Measurements from ENCODE around the gene CRYBG1.

GRCh38 chr6:106456756-106457155 is 96.2 kb downstream of the CRYBG1 start:
- TF ChIP-seq CTCF (conservative IDR thresholded peaks at IDR 0.05; ENCODE audit: low read depth, low read length), result no peak
- TF ChIP-seq EZH2 (IDR thresholded peaks at IDR 0.05; ENCODE audit: low read length, unreplicated experiment), result no peak

Data from PC-3 (cell line).